Activated T-cell treated with anti-CD3 and anti-CD28 coated beads for 24 hours (primary cell): ENCODE data around the gene TRIM46.
"Not testable (repeated sequence)": the region's sequence is repeated elsewhere in the genome, so short reads cannot be mapped to it uniquely, and the experiment has no call there.

ENCODE experiments used
- DNase-seq: peaks from one replicate; pipeline ENCODE4 v3.0.0-alpha.2; 2020; ENCODE audit warnings: low read depth

Gene TRIM46

DNA sequence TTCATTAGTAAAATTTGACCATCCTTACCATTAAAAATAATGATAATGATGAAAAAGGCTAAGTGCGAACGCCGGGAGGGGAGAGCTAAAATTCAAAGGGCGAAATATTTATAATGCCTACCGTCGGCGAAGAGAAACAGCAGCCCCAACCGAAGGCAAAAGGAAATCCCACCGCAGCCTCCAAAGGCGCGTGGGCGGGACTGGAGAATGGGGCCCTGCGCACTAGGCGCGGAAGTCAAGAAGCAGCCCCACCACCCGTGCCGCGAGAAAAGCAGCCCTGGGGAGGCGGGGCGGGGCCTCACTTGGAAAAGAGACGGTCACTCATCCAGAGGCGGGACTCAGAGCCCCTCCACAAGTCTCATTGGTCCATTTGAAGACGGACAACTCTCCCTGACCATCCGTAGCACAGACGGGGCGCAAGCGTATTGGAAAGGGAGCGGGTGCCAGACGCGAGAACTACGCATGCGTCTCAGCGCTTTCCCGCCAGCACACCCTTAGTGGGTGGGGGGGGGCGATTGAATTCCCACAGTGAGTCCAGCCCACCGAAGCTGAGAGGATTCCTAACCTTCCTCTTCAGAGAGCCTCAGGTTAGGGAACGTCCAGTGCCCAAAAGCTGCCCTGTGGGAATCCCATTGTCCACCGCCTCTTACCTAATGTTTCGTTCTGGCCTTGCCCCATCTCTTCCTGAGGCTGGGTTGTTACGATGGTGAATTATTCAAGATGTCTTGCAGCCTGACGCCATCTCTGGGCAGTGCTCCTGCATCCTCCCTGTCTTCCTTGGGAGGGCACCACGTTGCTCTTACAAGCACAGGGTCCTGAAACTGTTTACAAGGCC is 53.8 kb downstream of the TRIM46 start:
- DNase-seq: peak; percentile 98

DNA sequence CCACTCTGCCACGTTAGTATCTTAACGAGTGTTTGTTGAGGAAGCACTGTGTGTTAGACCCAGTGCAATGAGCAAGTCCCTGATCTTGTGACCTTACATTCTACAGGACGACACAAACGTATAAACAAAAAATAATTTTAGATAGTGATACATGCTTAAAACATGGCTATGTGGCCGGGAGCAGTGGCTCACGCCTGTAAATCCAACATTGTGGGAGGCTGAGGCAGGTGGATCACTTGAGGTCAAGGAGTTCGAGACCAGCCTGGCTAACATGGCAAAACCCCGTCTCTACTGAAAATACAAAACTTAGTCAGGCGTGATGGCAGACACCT is 54.4 kb downstream of the TRIM46 start:
- DNase-seq: no peak

DNA sequence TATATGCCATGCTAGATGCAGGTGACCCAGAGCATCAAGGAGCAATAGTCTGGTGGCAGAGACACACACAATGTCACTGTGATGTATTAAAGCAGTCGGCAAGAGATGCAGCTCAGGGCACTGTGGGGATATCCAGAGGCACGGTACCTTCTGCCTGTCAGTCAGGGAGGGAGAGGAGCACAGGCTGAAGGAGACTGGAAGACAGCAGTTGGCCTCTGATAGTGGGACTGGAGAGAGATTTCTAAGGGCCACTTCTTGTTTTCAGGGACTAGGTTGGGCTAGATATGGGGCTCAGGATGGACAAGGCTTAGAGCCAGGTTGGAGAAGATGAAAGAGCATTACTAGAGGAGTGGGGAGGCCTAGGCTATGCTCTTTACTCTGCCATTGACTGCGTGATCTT is 57.7 kb downstream of the TRIM46 start:
- not testable (repeated sequence) for DNase-seq

DNA sequence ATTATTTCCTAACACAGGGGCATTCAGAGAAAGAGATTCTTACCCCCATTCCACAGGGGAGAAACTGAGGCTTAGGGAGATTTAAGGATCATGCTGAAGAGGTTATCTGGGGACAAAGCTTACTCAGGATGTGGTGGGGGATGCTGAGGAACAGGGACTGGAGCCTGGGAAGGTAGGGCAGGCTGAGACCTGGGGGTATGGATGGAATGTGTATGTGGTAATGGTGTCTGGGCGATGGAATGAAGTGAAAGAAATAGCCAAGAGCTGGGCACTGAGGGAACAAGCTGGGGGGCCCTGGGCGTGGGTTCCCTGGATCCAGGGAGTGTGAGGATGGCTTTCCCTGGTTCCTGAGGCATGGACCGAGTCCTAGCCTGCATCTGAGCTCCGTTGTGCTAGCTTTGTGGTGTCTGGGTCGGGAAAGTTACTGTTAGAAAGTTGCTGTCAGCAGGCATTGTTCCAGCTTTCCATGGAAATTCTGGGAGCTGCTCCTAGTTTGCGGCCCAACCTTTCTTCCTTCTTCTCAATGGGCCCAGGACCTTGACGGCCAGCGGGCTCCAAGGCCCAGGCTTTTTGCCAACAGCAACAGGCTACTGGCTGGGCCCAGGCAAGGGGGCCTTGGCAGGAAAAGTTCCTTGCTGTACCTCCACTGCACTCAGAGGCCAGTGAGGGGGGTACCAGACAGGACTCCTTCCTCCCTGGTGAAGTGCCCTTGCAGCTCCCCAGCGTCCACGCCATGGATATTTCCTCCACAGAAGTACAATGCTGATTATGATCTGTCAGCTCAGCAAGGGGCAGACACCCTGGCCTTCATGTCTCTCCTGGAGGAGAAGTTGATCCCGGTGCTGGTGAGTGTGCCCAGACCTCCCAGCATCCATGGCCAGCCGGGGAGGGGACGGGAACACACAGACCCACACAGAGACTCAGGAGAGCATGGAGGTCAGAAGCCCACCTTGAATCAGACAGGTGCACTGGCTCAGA is 58.6 kb downstream of the TRIM46 start:
- DNase-seq: not testable (repeated sequence)

DNA sequence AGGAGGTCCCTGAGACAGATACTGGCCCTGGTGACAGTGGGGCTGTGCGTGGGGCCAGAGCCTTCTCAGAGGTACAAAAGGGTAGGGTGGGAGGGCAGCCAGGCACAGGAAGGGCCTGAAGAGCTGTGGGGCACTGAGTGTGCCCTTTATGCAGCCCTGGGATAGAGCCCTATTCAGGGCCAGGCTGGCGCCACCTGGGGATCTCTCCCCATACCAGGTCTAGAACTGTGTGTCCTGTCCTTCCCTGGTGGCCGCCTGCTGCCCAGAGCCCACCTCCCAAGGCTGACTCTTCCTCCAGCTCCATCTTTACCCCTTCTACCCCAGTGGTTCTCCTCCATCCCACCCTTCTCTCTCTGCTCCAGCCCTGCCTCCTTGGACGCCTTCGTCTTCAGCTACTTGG is 59.9 kb downstream of the TRIM46 start:
- not testable (repeated sequence) for DNase-seq
